Vagina (tissue), 2 donors: ENCODE measurements around the gene B4GALNT3.

Source experiments
- POLR2A ChIP-seq, 2 donors: fragments of 450-650 bp; IDR thresholded peaks; one replicate each; pipeline ENCODE4 v1.6.1; 2017; ENCODE audit warnings: antibody characterized with exemption in 2 of 2, mild to moderate bottlenecking in 2 of 2, moderate library complexity in 2 of 2
- TF ChIP-seq, protein P1 (sequence below), 3 experiments: fragments of 450-650 bp in 2 of 3; fragments of 200-600 bp in 1 of 3; sonication (generic) in 1 of 3; IDR thresholded peaks; one replicate each; pipeline ENCODE4 v1.5.1; 2017 to 2019; ENCODE audit warnings: antibody characterized with exemption in 3 of 3, mild to moderate bottlenecking in 2 of 3, moderate library complexity in 2 of 3

DNA sequence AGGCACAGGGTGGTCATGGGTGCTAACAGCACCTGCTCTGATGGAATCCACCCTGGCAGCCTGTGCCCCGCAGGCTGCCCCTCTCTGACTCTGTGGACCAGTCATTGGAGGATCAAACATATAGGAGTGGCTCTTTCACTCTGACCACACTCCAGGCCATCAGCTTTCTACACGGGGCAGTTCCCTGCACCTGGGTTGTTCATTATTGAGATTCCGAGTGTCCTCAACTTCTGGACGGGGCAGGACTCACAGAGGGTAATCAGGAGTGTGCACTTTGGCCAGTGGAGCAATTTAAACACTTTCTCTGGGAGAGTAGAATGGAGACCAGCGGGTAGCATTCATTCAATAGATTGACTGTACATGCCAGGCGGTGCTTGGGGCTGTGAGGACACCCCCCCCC lies 108.7 kb downstream of the B4GALNT3 start:
- TF ChIP-seq, protein P1, sequence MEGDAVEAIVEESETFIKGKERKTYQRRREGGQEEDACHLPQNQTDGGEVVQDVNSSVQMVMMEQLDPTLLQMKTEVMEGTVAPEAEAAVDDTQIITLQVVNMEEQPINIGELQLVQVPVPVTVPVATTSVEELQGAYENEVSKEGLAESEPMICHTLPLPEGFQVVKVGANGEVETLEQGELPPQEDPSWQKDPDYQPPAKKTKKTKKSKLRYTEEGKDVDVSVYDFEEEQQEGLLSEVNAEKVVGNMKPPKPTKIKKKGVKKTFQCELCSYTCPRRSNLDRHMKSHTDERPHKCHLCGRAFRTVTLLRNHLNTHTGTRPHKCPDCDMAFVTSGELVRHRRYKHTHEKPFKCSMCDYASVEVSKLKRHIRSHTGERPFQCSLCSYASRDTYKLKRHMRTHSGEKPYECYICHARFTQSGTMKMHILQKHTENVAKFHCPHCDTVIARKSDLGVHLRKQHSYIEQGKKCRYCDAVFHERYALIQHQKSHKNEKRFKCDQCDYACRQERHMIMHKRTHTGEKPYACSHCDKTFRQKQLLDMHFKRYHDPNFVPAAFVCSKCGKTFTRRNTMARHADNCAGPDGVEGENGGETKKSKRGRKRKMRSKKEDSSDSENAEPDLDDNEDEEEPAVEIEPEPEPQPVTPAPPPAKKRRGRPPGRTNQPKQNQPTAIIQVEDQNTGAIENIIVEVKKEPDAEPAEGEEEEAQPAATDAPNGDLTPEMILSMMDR (IDR thresholded peaks at IDR 0.05) = no peak
- TF ChIP-seq POLR2A (IDR thresholded peaks at IDR 0.05) = no peak
